Glutamatergic neuron (in vitro differentiated cells): ENCODE measurements around the gene TP63. TPM values are rescaled to one million over a fixed set of nuclear protein-coding genes. Genes with fewer than 3 reads are reported as not detected.

Experiments
- DNase-seq: peaks from one replicate; pipeline ENCODE4 v3.0.0; 2022
- H3K27ac Mint-ChIP-seq: one replicate; pipeline ENCODE4 v1.8.0; 2020; ENCODE audit warnings: mild to moderate bottlenecking, mixed read lengths, inconsistent platforms; ENCODE audit not compliant: unreplicated experiment
- H3K27me3 Mint-ChIP-seq: one replicate; pipeline ENCODE4 v1.8.0; 2020; ENCODE audit warnings: mild to moderate bottlenecking, moderate library complexity, mixed read lengths, inconsistent platforms; ENCODE audit not compliant: unreplicated experiment
- H3K36me3 Mint-ChIP-seq: one replicate; pipeline ENCODE4 v1.8.0; 2020; ENCODE audit warnings: mild to moderate bottlenecking, mixed read lengths, inconsistent platforms; ENCODE audit not compliant: unreplicated experiment
- H3K4me1 Mint-ChIP-seq: one replicate; pipeline ENCODE4 v1.8.0; 2020; ENCODE audit warnings: mild to moderate bottlenecking, low read depth, mixed read lengths, inconsistent platforms; ENCODE audit not compliant: unreplicated experiment
- H3K4me3 Mint-ChIP-seq: one replicate; pipeline ENCODE4 v1.8.0; 2020; ENCODE audit warnings: mild to moderate bottlenecking, mixed read lengths, inconsistent platforms; ENCODE audit not compliant: unreplicated experiment
- H3K9me3 Mint-ChIP-seq: one replicate; pipeline ENCODE4 v1.8.0; 2020; ENCODE audit warnings: mild to moderate bottlenecking, moderate library complexity, mixed read lengths, inconsistent platforms; ENCODE audit not compliant: unreplicated experiment
- CTCF ChIP-seq: fragments of 200-600 bp; sonication (generic); IDR thresholded peaks from one replicate; pipeline ENCODE4 v1.5.0; 2021; ENCODE audit not compliant: partially characterized antibody, unreplicated experiment
- total RNA-seq: library from RNA; stranded (reverse); fragmentation: NEBNext Ultra II Directional; extraction: Animal tissue kit (Norgen Biotek cat#: 25700); gene quantifications from one replicate; pipeline ENCODE4 v1.2.1, GENCODE V29; 2021; ENCODE audit not compliant: unreplicated experiment

TP63 gene
- total RNA-seq, 1 donor from 2014 or later: not detected

GRCh38 chr3:189737071-189737470 lies 105.9 kb downstream of the TP63 start:
- no peak for TF ChIP-seq CTCF
- no peaks in the 10 kb centered on the region for H3K27me3 Mint-ChIP-seq
- H3K4me3 Mint-ChIP-seq: no peak overlapping the region
- no peaks in the 10 kb centered on the region for H3K4me1 Mint-ChIP-seq
- no peaks in the 10 kb centered on the region for H3K36me3 Mint-ChIP-seq
- DNase-seq: no peak
- no peak overlapping the region for H3K27ac Mint-ChIP-seq
- peaks cover 1% of the 10 kb centered on the region for H3K9me3 Mint-ChIP-seq

- no peak overlapping the region for H3K27ac Mint-ChIP-seq
- no peaks in the 10 kb centered on the region for H3K36me3 Mint-ChIP-seq
- no peaks in the 10 kb centered on the region for H3K27me3 Mint-ChIP-seq
- no peak for TF ChIP-seq CTCF
- no peaks in the 10 kb centered on the region for H3K4me1 Mint-ChIP-seq
- peaks cover 1% of the 10 kb centered on the region for H3K9me3 Mint-ChIP-seq
- no peak for DNase-seq
- no peak overlapping the region for H3K4me3 Mint-ChIP-seq
These were observed 106.4 kb downstream of the TP63 start for GRCh38 chr3:189737619-189738018.

GRCh38 chr3:189739378-189739777 lies 108.2 kb downstream of the TP63 start:
- H3K4me1 Mint-ChIP-seq: no peaks in the 10 kb centered on the region
- no peaks in the 10 kb centered on the region for H3K36me3 Mint-ChIP-seq
- no peak for DNase-seq
- no peak overlapping the region for H3K4me3 Mint-ChIP-seq
- no peak overlapping the region for H3K27ac Mint-ChIP-seq
- TF ChIP-seq CTCF: no peak
- no peaks in the 10 kb centered on the region for H3K27me3 Mint-ChIP-seq
- peaks cover 3% of the 10 kb centered on the region for H3K9me3 Mint-ChIP-seq

- peaks cover 3% of the 10 kb centered on the region for H3K9me3 Mint-ChIP-seq
- no peak for DNase-seq
- TF ChIP-seq CTCF: no peak
These were observed 109.0 kb downstream of the TP63 start for GRCh38 chr3:189740156-189740555.

GRCh38 chr3:189744235-189744634 lies 113.0 kb downstream of the TP63 start:
- Mint-ChIP-seq H3K36me3 (no peaks in the 10 kb centered on the region), H3K9me3 (peaks cover 3% of the 10 kb centered on the region), H3K27me3 (no peaks in the 10 kb centered on the region), H3K4me1 (no peaks in the 10 kb centered on the region), H3K4me3 (no peak overlapping the region), H3K27ac (no peak overlapping the region)
- DNase-seq: no peak
- no peak for TF ChIP-seq CTCF

More at GRCh38 chr3:189740156-189740555, 109.0 kb downstream of the TP63 start:
- no peaks in the 10 kb centered on the region for H3K36me3 Mint-ChIP-seq
- no peak overlapping the region for H3K27ac Mint-ChIP-seq
- H3K4me1 Mint-ChIP-seq: no peaks in the 10 kb centered on the region
- H3K4me3 Mint-ChIP-seq: no peak overlapping the region
- no peaks in the 10 kb centered on the region for H3K27me3 Mint-ChIP-seq
